GM18909 (cell line): ENCODE measurements around the gene NKAIN2.

Source experiments
- ATAC-seq: cut with Tn5 transposase; IDR thresholded peaks from one replicate; pipeline ENCODE4 v1.9.1; 2021; ENCODE audit warnings: mild to moderate bottlenecking; ENCODE audit not compliant: unreplicated experiment, poor library complexity

NKAIN2 gene

GRCh38 chr6:123805921-123806320 is 2.3 kb downstream of the NKAIN2 start:
- no peak for ATAC-seq

GRCh38 chr6:123806561-123806960 is 2.9 kb downstream of the NKAIN2 start:
- no peak for ATAC-seq

GRCh38 chr6:123808556-123808955 is 4.9 kb downstream of the NKAIN2 start:
- no peak for ATAC-seq

- no peak for ATAC-seq
Observed at GRCh38 chr6:123810214-123810613, 6.5 kb downstream of the NKAIN2 start.

DNA sequence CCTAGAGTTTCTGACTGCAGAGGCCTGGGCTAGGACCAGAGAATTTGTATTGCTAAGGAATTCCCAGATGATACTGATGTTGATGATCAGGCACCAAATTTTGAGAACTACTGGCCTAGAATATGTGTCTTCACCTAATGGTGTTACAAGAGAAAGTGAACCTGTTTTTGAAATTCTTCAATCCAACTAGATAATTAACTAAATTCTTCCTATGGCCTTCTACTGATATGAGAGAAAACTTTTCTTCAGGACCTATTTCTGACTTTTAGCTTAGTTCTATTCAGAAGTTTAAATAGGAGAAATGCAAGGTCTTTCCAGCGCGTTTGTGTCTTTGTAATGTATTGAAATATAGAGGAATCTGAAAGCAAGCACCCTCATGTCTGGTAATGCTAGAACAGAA is 7.3 kb downstream of the NKAIN2 start:
- ATAC-seq, result no peak

- no peak for ATAC-seq
Observed at GRCh38 chr6:123811378-123811777, 7.7 kb downstream of the NKAIN2 start.

- no peak for ATAC-seq
Observed at GRCh38 chr6:123812621-123813020, 9.0 kb downstream of the NKAIN2 start.

DNA sequence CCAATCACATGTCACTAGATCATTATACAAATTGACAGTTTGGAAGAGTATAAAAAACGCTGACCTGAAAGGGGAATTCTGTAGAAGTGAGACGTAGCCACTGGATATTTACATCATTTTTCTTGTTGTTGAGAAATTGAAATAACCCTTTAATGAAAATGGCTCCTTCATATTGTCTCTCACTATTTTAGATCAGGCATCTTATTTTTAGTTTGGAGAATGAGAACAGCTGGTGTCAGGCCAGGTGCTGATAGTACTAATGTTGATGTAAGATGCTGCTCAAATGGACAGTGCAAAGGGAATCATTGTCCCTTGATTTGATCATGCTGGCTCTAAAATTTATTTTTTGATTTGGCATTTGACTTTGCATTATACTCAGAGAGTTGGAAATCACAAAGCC is 17.4 kb downstream of the NKAIN2 start:
- no peak for ATAC-seq

DNA sequence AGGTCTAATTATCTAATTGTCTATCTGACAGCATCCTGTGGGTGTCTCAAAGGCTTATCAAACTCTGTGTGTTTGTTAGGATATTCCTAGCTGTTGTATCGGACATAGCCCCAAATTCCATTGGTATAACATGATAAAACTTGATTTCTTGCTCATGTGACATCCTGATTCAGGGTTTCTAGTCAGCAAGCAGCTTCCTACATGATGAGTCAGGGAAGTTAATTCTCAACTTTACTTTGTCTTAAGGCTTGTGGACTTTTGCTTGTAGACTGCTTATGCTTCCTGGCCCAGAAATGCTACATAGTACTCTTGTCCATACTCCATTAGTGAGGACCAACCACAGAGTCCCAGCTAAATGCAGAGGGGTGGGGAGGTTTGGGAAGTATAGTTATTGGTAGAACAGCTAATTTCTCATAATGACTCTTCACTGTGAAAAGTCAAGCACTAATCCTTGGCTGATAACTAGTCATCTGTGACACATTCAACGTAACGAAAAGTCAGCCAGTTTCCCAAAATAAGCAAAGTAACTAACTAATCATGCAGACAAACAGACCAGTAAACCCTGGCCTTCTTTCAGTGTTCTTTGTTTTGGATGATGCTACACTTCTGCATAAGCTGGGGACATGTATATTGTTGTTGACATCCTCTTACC is 25.8 kb downstream of the NKAIN2 start:
- no peak for ATAC-seq

- no peak for ATAC-seq
Observed at GRCh38 chr6:123830120-123830519, 26.5 kb downstream of the NKAIN2 start.

DNA sequence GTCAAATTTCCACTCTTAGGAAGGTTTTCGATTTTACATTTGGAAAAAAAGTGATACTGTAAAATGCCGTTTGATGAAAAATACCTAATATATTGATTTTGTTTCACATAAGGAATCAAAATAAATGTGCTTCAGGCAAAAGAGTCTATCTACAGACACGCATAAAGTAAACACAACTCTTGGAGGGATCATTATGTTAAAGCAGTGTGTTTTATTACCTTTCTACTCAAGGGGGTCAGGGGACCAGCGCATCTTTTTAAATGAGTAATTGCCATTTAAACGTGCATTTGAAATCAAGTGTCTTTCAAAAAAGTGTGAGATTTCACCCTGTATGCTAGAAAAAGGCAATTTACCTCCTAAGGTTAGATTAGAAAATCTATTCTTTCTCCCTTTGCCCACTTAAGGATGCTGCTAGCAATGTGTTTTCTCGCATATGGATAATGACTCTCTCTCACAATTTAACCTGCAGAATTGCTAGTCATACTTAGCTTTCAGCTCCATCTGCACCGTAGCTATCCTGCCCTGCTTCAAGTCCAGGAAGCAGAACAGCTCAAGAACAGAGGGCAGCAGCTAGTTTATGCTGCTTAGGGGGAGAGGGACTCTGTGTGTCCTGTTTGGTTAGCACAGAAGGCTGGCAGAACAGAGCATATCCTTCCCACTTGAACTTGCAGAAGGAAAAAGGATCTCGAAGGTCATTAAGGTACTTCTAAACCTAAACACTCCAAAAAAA is 35.0 kb downstream of the NKAIN2 start:
- no peak for ATAC-seq

GRCh38 chr6:123841067-123841896 is 37.6 kb downstream of the NKAIN2 start:
- ATAC-seq, result no peak

- ATAC-seq, result no peak
Observed at GRCh38 chr6:123844011-123844410, 40.3 kb downstream of the NKAIN2 start.

GRCh38 chr6:123848347-123848746 is 44.7 kb downstream of the NKAIN2 start:
- ATAC-seq, result no peak

DNA sequence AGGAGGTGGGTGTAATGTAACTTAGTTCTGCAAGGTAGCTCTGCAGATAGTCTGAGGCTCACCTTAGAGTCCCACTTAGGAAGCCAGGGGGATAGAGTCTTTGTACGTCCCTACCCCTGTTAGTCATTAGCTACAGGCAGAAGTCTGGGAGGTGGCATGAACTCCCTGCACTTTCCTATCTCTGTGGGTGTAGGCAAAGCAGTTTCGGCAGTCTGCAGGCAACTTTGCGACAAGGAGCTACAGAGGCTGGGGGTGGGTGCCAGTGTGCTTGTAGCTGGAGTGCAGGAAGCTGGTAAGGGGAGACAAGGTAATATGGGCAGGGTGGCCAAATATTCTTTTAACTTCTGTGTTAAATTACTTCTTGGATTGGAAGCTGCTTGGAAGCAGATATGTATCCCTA is 45.7 kb downstream of the NKAIN2 start:
- ATAC-seq, result no peak

DNA sequence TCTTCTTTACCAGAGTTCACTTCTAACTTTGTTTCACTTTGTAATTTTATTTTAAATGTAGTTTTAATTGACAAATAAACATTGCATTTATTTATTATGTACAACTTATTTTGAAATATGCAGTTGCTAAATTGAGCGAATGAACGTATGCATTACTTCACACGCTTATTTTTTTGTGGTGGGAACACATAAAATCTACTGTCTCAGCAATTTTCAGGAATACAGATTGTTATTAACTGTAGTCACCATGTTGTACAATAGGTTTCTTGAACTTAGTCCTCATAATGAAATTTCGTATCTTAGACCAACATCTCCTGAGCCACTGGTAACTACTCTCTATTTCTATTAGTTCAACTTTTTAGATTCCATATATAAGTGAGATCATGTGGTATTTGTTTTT is 46.9 kb downstream of the NKAIN2 start:
- ATAC-seq, result no peak

- ATAC-seq, result no peak
Observed at GRCh38 chr6:123854201-123854600, 50.5 kb downstream of the NKAIN2 start.

- no peak for ATAC-seq
Observed at GRCh38 chr6:123855506-123855905, 51.8 kb downstream of the NKAIN2 start.

DNA sequence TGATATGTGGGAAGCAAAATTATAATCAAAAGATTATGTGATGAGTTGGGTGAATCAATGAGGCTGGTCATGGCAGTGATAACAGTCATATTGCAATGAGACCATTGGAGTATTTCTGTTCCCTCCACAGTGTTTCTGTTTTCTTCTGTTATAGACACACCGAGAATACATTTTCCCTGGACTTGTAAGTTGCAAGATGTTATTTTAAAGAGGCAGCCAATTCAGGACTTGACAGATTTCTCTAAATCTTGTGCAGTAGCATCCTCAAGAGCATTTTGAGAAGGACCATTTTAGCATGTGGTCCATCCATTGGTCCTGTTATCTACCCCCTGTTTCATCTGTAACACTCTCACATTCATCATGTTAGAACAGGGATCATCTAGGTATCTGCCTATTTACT is 55.6 kb downstream of the NKAIN2 start:
- ATAC-seq, result no peak

DNA sequence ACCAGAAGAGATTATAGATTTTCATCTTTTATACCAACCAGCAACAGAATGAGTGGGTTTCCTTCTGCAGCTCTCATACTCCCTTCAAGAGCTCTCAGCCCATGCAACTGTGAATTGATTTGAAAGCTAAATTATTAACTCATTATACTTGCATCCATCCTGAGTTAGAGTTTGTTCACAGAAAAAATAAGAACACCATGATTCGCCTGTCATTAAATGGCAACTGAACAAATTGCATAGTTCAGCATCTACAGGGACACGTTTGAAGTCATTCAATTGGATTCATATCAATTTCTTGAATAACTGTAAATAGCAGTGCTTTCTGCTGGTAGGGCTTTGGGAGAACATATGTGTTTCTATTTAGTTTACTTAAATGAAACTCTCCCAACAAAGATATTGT is 65.7 kb downstream of the NKAIN2 start:
- ATAC-seq, result no peak

- no peak for ATAC-seq
Observed at GRCh38 chr6:123873974-123874373, 70.3 kb downstream of the NKAIN2 start.
